GM12875 (cell line): ENCODE measurements around the gene DST.

Experiments
- H3K4me3 ChIP-seq: one replicate; pipeline ENCODE4 v1.5.1; 2011; ENCODE audit warnings: low read depth, low read length, control low read depth
- CTCF ChIP-seq: IDR thresholded peaks from 2 replicates; pipeline ENCODE4 v1.5.1; 2011; ENCODE audit warnings: low read depth, mild to moderate bottlenecking, control low read depth, inconsistent platforms, low read length, moderate library complexity, borderline replicate concordance; ENCODE audit not compliant: insufficient read depth

DST gene

DNA sequence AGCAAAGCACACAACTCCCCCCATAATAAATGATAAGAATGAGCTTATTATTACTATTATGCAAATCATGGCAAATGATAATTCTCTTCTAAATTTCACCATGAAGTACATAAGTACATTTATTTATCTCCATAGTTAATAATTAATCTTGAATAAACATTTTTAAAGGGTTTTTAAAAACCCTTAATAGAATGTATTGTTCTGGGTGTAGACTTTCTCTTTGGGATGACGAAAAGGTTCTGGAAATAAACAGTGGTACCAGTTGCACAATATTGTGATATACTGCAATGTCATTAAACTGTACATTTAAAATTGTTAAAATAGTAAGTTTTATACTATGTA, 18.0 kb downstream of the DST start:
- H3K4me3 ChIP-seq: no peak overlapping the region
- TF ChIP-seq CTCF: no peak

- no peak for TF ChIP-seq CTCF
- H3K4me3 ChIP-seq: no peak overlapping the region
Observed at GRCh38 chr6:56624046-56624727, 18.5 kb downstream of the DST start.

DNA sequence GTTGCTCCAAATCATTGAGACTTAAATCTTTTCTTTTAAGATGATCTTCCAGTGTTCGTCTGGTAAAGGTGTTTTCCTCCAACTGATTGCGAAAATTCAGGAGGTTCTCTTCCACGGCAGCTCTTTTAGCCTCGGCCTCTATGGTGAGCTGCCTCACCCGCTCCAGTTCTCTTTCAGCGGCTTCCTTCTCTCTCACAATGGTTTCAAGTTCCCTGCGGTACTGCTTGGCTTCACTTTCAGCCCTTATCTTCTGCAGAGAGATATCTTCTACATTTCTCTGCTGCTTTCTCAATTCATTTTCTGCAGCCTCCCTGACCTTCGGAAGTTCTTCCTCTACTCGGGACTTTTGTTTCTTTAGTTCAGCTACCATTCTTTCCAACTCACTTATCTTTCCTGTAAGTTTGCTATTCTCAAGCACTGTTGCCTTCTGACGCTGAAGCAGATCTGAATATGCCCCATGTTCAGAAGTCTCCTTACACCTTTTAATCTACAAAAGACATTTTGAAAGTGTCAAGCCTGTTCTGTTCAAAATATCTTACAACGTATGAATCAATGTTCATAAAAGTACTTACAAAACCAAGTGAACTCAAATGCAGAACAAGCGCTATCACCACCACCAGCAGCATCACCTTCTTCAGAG, 22.3 kb downstream of the DST start:
- no peak for TF ChIP-seq CTCF

DNA sequence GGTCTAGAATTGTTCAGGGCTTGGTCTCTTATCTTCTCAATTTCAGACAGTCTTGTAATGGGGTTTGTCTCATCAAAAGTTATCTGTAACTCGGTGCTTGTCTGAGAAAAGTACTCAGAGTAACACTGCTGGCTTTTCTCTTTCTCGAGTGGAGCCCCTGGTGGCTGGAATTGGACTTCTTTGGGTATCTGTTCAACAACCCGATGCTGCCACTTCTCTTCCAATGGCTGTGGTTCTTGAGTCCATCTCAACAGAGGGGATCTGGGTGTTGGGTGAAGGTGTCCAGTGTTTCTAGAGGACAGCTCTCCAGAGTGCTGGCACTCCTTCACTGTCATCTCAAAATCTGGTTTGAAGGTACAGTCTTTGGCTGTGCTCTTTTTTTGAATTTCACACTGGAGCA, 24.6 kb downstream of the DST start:
- no peak overlapping the region for H3K4me3 ChIP-seq
- peak; percentile 14; the same call in 1 of the 2 replicates for TF ChIP-seq CTCF

More for the DNA sequence above, 22.3 kb downstream of the DST start:
- H3K4me3 ChIP-seq: no peak overlapping the region

GRCh38 chr6:56616967-56617366, 25.7 kb downstream of the DST start:
- no peak overlapping the region for H3K4me3 ChIP-seq
- TF ChIP-seq CTCF: no peak

GRCh38 chr6:56613247-56613851, 29.3 kb downstream of the DST start:
- no peak overlapping the region for H3K4me3 ChIP-seq
- TF ChIP-seq CTCF: no peak

- TF ChIP-seq CTCF: no peak
- H3K4me3 ChIP-seq: no peak overlapping the region
Observed at GRCh38 chr6:56608332-56608731, 34.4 kb downstream of the DST start.
